K562 (cell line): ENCODE measurements around the gene ERGIC1. TPM values are rescaled to one million over a fixed set of nuclear protein-coding genes. Genes with fewer than 3 reads are reported as not detected.

Source experiments
- ATAC-seq: fragments of 200-7000 bp; cut with Tn5 transposase; 3 replicates; pipeline ENCODE4 v1.9.1; 2020; ENCODE audit warnings: moderate library complexity
- BruUV-seq: library from RNA; stranded (reverse); fragments of 400-500 nt; replicated peaks from 2 replicates; lab custom pipeline; 2021; lab: Mats Ljungman, UMichigan
- CTCF ChIA-PET: fragments of 300-600 bp; formaldehyde crosslinking; extraction: SDS; loops from one replicate; lab custom pipeline; 2021; ENCODE audit warnings: low intra/inter-chr PET ratio; lab: Yijun Ruan, JAX
- POLR2A ChIA-PET: fragments of 300-600, 350-650 bp; sonication (Branson Sonifier 250); formaldehyde crosslinking; extraction: SDS; loops from one replicate; lab custom pipeline; 2021; ENCODE audit warnings: antibody characterized with exemption, inconsistent platforms; lab: Yijun Ruan, JAX
- DNase-seq, 4 experiments: peaks; one replicate each; pipeline versions ENCODE4 v3.0.0 to v3.0.0-alpha.2; 2011 to 2018; ENCODE audit warnings: low spot score in 3 of 4, mixed read lengths in 3 of 4; ENCODE audit errors: extremely low read depth in 1 of 4
- FAIRE-seq: peaks from 2 replicates; lab custom pipeline; 2011; peaks lifted over from hg19 to GRCh38; lab: Jason Lieb, UNC
- H2AFZ ChIP-seq: 2 replicates; pipeline ENCODE4 v1.6.0; 2011; ENCODE audit warnings: low read depth, low read length, control low read depth, inconsistent platforms
- H3K27ac ChIP-seq: fragments of 200-600 bp; 3 replicates; pipeline ENCODE4 v1.8.0; 2011; ENCODE audit warnings: low read depth, mild to moderate bottlenecking, control low read depth, inconsistent platforms, low read length, moderate library complexity, mixed read lengths; ENCODE audit errors: extremely low read depth
- H3K27me3 ChIP-seq, 2 experiments: fragments of 300-600 bp in 1 of 2; 2 replicates in 1 of 2; 3 replicates in 1 of 2; pipeline versions ENCODE4 v1.6.0 to v1.8.0; 2011; ENCODE audit warnings: inconsistent platforms in 2 of 2, low read length in 2 of 2, mild to moderate bottlenecking in 1 of 2, mixed read lengths in 1 of 2, moderate library complexity in 1 of 2; ENCODE audit not compliant: control insufficient read depth in 2 of 2, insufficient read depth in 2 of 2
- H3K36me3 ChIP-seq: fragments of 300-600 bp; 3 replicates; pipeline ENCODE4 v1.8.0; 2011; ENCODE audit warnings: mild to moderate bottlenecking, low read length, inconsistent platforms; ENCODE audit not compliant: control insufficient read depth, insufficient read depth
- H3K4me1 ChIP-seq, 2 experiments: fragments of 200-600 bp in 1 of 2; replicated peaks in 1 of 2; 2 replicates in 1 of 2; 3 replicates in 1 of 2; pipeline versions ENCODE4 v1.5.1 to v1.8.0; 2011; ENCODE audit warnings: inconsistent platforms in 2 of 2, low read length in 2 of 2, mild to moderate bottlenecking in 1 of 2, mixed read lengths in 1 of 2, moderate library complexity in 1 of 2; ENCODE audit not compliant: control insufficient read depth in 2 of 2, insufficient read depth in 2 of 2
- H3K4me2 ChIP-seq: 2 replicates; pipeline ENCODE4 v1.6.1; 2011; ENCODE audit warnings: low read length, control low read depth, inconsistent platforms, mixed read lengths; ENCODE audit not compliant: insufficient read depth
- H3K4me3 ChIP-seq: fragments of 200-600 bp; sonication (generic), shearing (Covaris generic); 2 replicates; pipeline ENCODE4 v1.5.1; 2016; ENCODE audit warnings: control low read depth, inconsistent platforms
- H3K79me2 ChIP-seq: fragments of 200-600 bp; 3 replicates; pipeline ENCODE4 v1.8.0; 2011; ENCODE audit warnings: low read length, inconsistent platforms; ENCODE audit not compliant: control insufficient read depth, insufficient read depth
- H3K9ac ChIP-seq, 2 experiments: 2 replicates each; pipeline versions ENCODE4 v1.6.0 to v1.6.1; 2011; ENCODE audit warnings: low read depth in 2 of 2, low read length in 2 of 2, control low read depth in 1 of 2, inconsistent platforms in 1 of 2, mild to moderate bottlenecking in 1 of 2, mixed read lengths in 1 of 2; ENCODE audit not compliant: insufficient read depth in 1 of 2
- H3K9me1 ChIP-seq: one replicate; pipeline ENCODE4 v1.6.0; 2011; ENCODE audit warnings: inconsistent platforms, mild to moderate bottlenecking, low read length, moderate library complexity; ENCODE audit not compliant: control insufficient read depth, insufficient read depth
- H3K9me3 ChIP-seq: replicated peaks from 2 replicates; pipeline ENCODE4 v1.5.1; 2011; ENCODE audit warnings: low read depth, low read length, inconsistent platforms; ENCODE audit not compliant: control insufficient read depth, insufficient read depth
- H4K20me1 ChIP-seq: replicated peaks from 2 replicates; pipeline ENCODE4 v1.6.1; 2011; ENCODE audit warnings: low read length, inconsistent platforms, mixed read lengths; ENCODE audit not compliant: control insufficient read depth, insufficient read depth
- ARID3A ChIP-seq: IDR thresholded peaks from 2 replicates; pipeline ENCODE4 v1.6.1; 2012; ENCODE audit warnings: low read depth, low read length, improper control_type of control experiment, borderline replicate concordance
- ATF6 ChIP-seq: sonication (generic); formaldehyde crosslinking; IDR thresholded peaks from 2 replicates; pipeline ENCODE4 v1.4.0; 2020; ENCODE audit warnings: mild to moderate bottlenecking, missing genetic modification reagents
- E2F1 ChIP-seq: sonication (generic); formaldehyde crosslinking; IDR thresholded peaks from 2 replicates; pipeline ENCODE4 v1.8.1; 2023; ENCODE audit warnings: mild to moderate bottlenecking, missing genetic modification reagents, moderate library complexity
- ELK3 ChIP-seq: fragments of 450-650 bp; formaldehyde crosslinking; IDR thresholded peaks from 2 replicates; pipeline ENCODE4 v1.4.0; 2020; ENCODE audit warnings: mild to moderate bottlenecking
- GABPB1 ChIP-seq: sonication (generic); formaldehyde crosslinking; IDR thresholded peaks from 2 replicates; pipeline ENCODE4 v1.8.0; 2022; ENCODE audit warnings: mild to moderate bottlenecking, missing genetic modification reagents
- HIVEP1 ChIP-seq: fragments of 250-450 bp; sonication (Bioruptor Pico); IDR thresholded peaks from 2 replicates; pipeline ENCODE4 v1.4.0; 2020; ENCODE audit warnings: mild to moderate bottlenecking
- POLR2H ChIP-seq: IDR thresholded peaks from 2 replicates; pipeline ENCODE4 v1.6.1; 2016; ENCODE audit warnings: missing genetic modification characterization, low read depth, mild to moderate bottlenecking, control low read depth, missing compliant biosample characterization, moderate library complexity
- PRMT5 ChIP-seq: sonication (generic); formaldehyde crosslinking; IDR thresholded peaks from 2 replicates; pipeline ENCODE4 v1.5.0; 2020; ENCODE audit warnings: missing genetic modification reagents
- SP1 ChIP-seq: sonication (generic); formaldehyde crosslinking; IDR thresholded peaks from 2 replicates; pipeline ENCODE4 v1.8.1; 2022; ENCODE audit warnings: mild to moderate bottlenecking, missing genetic modification reagents
- SPI1 ChIP-seq: IDR thresholded peaks from 2 replicates; pipeline ENCODE4 v1.6.1; 2011; ENCODE audit warnings: low read depth, low read length, control low read depth, borderline replicate concordance
- ZC3H8 ChIP-seq: fragments of 450-650 bp; IDR thresholded peaks from 2 replicates; pipeline ENCODE4 v1.6.1; 2017
- ZNF280A ChIP-seq: fragments of 450-650 bp; IDR thresholded peaks from 2 replicates; pipeline ENCODE4 v1.6.1; 2018; ENCODE audit warnings: mild to moderate bottlenecking, low read depth; ENCODE audit not compliant: partially characterized antibody
- WGBS: fragments of 100-300 bp; shearing (Covaris generic); methylation state at CpG from one replicate; pipeline ENCODE4 v1.1.6; 2016; ENCODE audit warnings: low coverage, mixed read lengths; ENCODE audit not compliant: insufficient coverage; ENCODE audit errors: missing lambda C conversion rate; 5-methylcytosine and 5-hydroxymethylcytosine counted together
- in situ Hi-C: fragments of 300-500 bp; cut with MboI; formaldehyde crosslinking; loops from 4 replicates; pipeline ENCODE4 v1.15.0; 2018; ENCODE audit warnings: inconsistent platforms, mixed read lengths
- intact Hi-C: fragments of 100-400 bp; cut with micrococcal nuclease; formaldehyde crosslinking; loops from 2 replicates; pipeline ENCODE4 v1.14.2; 2022
- polyA plus RNA-seq, 8 experiments: library from polyadenylated mRNA; depleted of rRNA in 4 of 8; stranded (reverse) in 5 of 8; unstranded in 3 of 8; fragments of >200 nt; fragmentation: Nextera tagmentation in 2 of 8; fragmentation: Illumina TruSeq in 1 of 8; extraction: Ambion mirVana in 2 of 8; extraction: Trizol in 1 of 8; gene quantifications; 2 replicates each; pipeline versions ENCODE4 v1.2.1 to v1.2.3, GENCODE V29; 2011 to 2014; ENCODE audit warnings: inconsistent platforms in 1 of 8, missing spikeins in 1 of 8
- total RNA-seq, 7 experiments: library from RNA; depleted of rRNA in 6 of 7; stranded (reverse); fragments of >200 nt in 6 of 7; fragmentation: Illumina TruSeq in 2 of 7; extraction: Trizol in 2 of 7; gene quantifications; 2 replicates each; pipeline versions ENCODE4 v1.2.1 to v1.2.3, GENCODE V29; 2011 to 2021; ENCODE audit warnings: low replicate concordance in 1 of 7

Gene ERGIC1
- total and polyA plus RNA-seq, 9 of the 15 experiments (the other 6 are each of a cell fraction or from before 2014, with no cell fraction given): 5.5 to 68.4 (median 36.4) TPM

- in situ Hi-C loops (no loop called here), intact Hi-C loops (no loop called here)
- H3K4me2 ChIP-seq: no peak overlapping the region
- no peaks in the 10 kb centered on the region for H3K79me2 ChIP-seq
- no peaks in the 10 kb centered on the region for H3K27me3 ChIP-seq
- ChIA-PET CTCF (no interaction called here), POLR2A (interaction anchor here (0.7 to 5.0 kb wide), 4 partner anchors 16 to 152 kb away, joined by 3 to 42 read pairs (median 4); partner anchors contain the start of gene DUSP1)
- BruUV-seq: TSS peak; percentile 19
- H3K9me1 ChIP-seq: no peaks in the 10 kb centered on the region
- H3K4me1 ChIP-seq: peaks cover 21 to 25% of the 10 kb centered on the region in 2 experiments
- no peak overlapping the region for H3K4me3 ChIP-seq
- H4K20me1 ChIP-seq: no peaks in the 10 kb centered on the region
- no peak overlapping the region for H2AFZ ChIP-seq
- no peak overlapping the region for H3K27ac ChIP-seq
- ATAC-seq: no peak
- no peak overlapping the region for H3K9ac ChIP-seq
- peaks cover 25% of the 10 kb centered on the region; the same call in 1 of the 3 replicates for H3K36me3 ChIP-seq
- 75% methylated on average over 15 of the region's 16 CpGs for whole genome bisulfite sequencing
- no peak for DNase-seq
- H3K9me3 ChIP-seq: no peaks in the 10 kb centered on the region
- no peak for FAIRE-seq
- TF ChIP-seq HIVEP1 (no peak), POLR2H (tag) (no peak), GABPB1 (CRISPR knock-in tag) (no peak), PRMT5 (no peak), ZNF280A (no peak), ATF6 (CRISPR knock-in tag) (no peak), SP1 (CRISPR knock-in tag) (no peak), E2F1 (no peak), ZC3H8 (no peak), ARID3A (no peak), ELK3 (CRISPR knock-in tag) (no peak), SPI1 (no peak)
Measured at GRCh38 chr5:172897481-172898217, 63.6 kb downstream of the ERGIC1 start.
